Epithelial cell of umbilical artery (primary cell): ENCODE data around the gene HACE1. TPM values are rescaled to one million over a fixed set of nuclear protein-coding genes. Genes with fewer than 3 reads are reported as not detected.

Experiments used
- total RNA-seq: library from RNA; depleted of rRNA; stranded (reverse); fragments of >200 nt; gene quantifications from 2 replicates; pipeline ENCODE4 v1.2.3, GENCODE V29; 2014

HACE1 gene
- 16.7 and 17.5 TPM in 2 replicates for total RNA-seq

DNA sequence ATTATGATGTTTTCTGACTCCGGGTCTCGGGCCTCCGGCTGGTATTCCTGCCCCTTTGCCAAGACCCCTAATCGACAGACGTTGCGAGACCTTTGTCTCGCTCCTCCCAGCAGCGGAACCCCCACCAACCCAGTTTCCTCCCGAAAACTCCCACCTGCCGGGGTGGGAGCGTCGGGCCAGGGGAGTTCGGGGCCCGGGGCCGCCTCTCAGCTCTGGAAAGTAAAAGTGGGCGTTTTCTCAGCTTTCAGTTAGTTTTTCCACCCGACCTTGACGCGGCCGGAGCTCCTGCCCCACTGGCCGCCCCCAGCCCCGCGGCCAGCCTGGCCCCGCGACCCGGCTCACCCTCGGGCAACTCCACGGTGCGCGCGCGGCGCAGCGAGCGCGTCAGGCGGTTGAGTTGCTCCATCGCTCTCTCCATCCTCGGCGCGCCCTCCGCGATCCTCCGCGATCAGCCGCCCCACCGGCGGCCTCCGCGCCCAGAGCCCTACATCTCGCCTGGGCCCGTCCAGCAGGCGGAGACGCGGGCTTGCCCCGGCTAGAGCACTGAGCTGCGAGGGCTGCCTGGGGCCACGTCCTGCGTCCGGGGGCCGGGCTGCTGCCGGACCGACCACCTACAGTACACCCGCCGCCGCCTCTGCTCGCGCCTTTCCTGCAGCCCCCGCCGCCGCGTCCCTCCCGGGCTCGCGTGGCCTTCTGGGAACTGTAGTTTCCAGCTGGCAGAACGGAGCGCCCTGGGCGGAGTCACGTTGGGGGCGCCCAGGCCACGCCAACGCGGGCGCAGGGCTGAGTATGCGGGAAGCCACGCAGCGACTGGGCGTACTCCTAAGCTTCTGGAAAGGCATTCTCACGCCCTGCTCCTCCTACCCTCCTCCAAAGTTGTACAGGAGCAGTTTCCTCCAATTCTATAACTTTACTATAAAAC, at the start of gene HACE1:
Gene HACE1, minus strand, starts transcription at position 695 of the 922 bp plus-strand sequence. Its CDS starts 277 bp downstream, at position 418.

Other genes with a start within 250 kb of the HACE1 start
- under 0.01 TPM in 1 of 2 replicates, not detected in the other for gene LIN28B, start 97.2 kb upstream of the HACE1 start, total RNA-seq